K562 (cell line): ENCODE measurements around the gene TMEFF2. TPM values are rescaled to one million over a fixed set of nuclear protein-coding genes. Genes with fewer than 3 reads are reported as not detected.

ENCODE experiments used
- ATAC-seq: fragments of 200-7000 bp; cut with Tn5 transposase; 3 replicates; pipeline ENCODE4 v1.9.1; 2020; ENCODE audit warnings: moderate library complexity
- BruUV-seq: library from RNA; stranded (reverse); fragments of 400-500 nt; replicated peaks from 2 replicates; lab custom pipeline; 2021; lab: Mats Ljungman, UMichigan
- CTCF ChIA-PET: fragments of 300-600 bp; formaldehyde crosslinking; extraction: SDS; loops from one replicate; lab custom pipeline; 2021; ENCODE audit warnings: low intra/inter-chr PET ratio; lab: Yijun Ruan, JAX
- POLR2A ChIA-PET: fragments of 300-600, 350-650 bp; sonication (Branson Sonifier 250); formaldehyde crosslinking; extraction: SDS; loops from one replicate; lab custom pipeline; 2021; ENCODE audit warnings: antibody characterized with exemption, inconsistent platforms; lab: Yijun Ruan, JAX
- DNase-seq, 4 experiments: peaks; one replicate each; pipeline versions ENCODE4 v3.0.0 to v3.0.0-alpha.2; 2011 to 2018; ENCODE audit warnings: low spot score in 3 of 4, mixed read lengths in 3 of 4; ENCODE audit errors: extremely low read depth in 1 of 4
- FAIRE-seq: peaks from 2 replicates; lab custom pipeline; 2011; peaks lifted over from hg19 to GRCh38; lab: Jason Lieb, UNC
- H2AFZ ChIP-seq: 2 replicates; pipeline ENCODE4 v1.6.0; 2011; ENCODE audit warnings: low read depth, low read length, control low read depth, inconsistent platforms
- H3K27ac ChIP-seq: fragments of 200-600 bp; 3 replicates; pipeline ENCODE4 v1.8.0; 2011; ENCODE audit warnings: low read depth, mild to moderate bottlenecking, control low read depth, inconsistent platforms, low read length, moderate library complexity, mixed read lengths; ENCODE audit errors: extremely low read depth
- H3K27me3 ChIP-seq, 2 experiments: fragments of 300-600 bp in 1 of 2; 2 replicates in 1 of 2; 3 replicates in 1 of 2; pipeline versions ENCODE4 v1.6.0 to v1.8.0; 2011; ENCODE audit warnings: inconsistent platforms in 2 of 2, low read length in 2 of 2, mild to moderate bottlenecking in 1 of 2, mixed read lengths in 1 of 2, moderate library complexity in 1 of 2; ENCODE audit not compliant: control insufficient read depth in 2 of 2, insufficient read depth in 2 of 2
- H3K36me3 ChIP-seq: fragments of 300-600 bp; 3 replicates; pipeline ENCODE4 v1.8.0; 2011; ENCODE audit warnings: mild to moderate bottlenecking, low read length, inconsistent platforms; ENCODE audit not compliant: control insufficient read depth, insufficient read depth
- H3K4me1 ChIP-seq, 2 experiments: fragments of 200-600 bp in 1 of 2; replicated peaks in 1 of 2; 2 replicates in 1 of 2; 3 replicates in 1 of 2; pipeline versions ENCODE4 v1.5.1 to v1.8.0; 2011; ENCODE audit warnings: inconsistent platforms in 2 of 2, low read length in 2 of 2, mild to moderate bottlenecking in 1 of 2, mixed read lengths in 1 of 2, moderate library complexity in 1 of 2; ENCODE audit not compliant: control insufficient read depth in 2 of 2, insufficient read depth in 2 of 2
- H3K4me2 ChIP-seq: 2 replicates; pipeline ENCODE4 v1.6.1; 2011; ENCODE audit warnings: low read length, control low read depth, inconsistent platforms, mixed read lengths; ENCODE audit not compliant: insufficient read depth
- H3K4me3 ChIP-seq: fragments of 200-600 bp; sonication (generic), shearing (Covaris generic); 2 replicates; pipeline ENCODE4 v1.5.1; 2016; ENCODE audit warnings: control low read depth, inconsistent platforms
- H3K79me2 ChIP-seq: fragments of 200-600 bp; 3 replicates; pipeline ENCODE4 v1.8.0; 2011; ENCODE audit warnings: low read length, inconsistent platforms; ENCODE audit not compliant: control insufficient read depth, insufficient read depth
- H3K9ac ChIP-seq, 2 experiments: 2 replicates each; pipeline versions ENCODE4 v1.6.0 to v1.6.1; 2011; ENCODE audit warnings: low read depth in 2 of 2, low read length in 2 of 2, control low read depth in 1 of 2, inconsistent platforms in 1 of 2, mild to moderate bottlenecking in 1 of 2, mixed read lengths in 1 of 2; ENCODE audit not compliant: insufficient read depth in 1 of 2
- H3K9me1 ChIP-seq: one replicate; pipeline ENCODE4 v1.6.0; 2011; ENCODE audit warnings: inconsistent platforms, mild to moderate bottlenecking, low read length, moderate library complexity; ENCODE audit not compliant: control insufficient read depth, insufficient read depth
- H3K9me3 ChIP-seq: replicated peaks from 2 replicates; pipeline ENCODE4 v1.5.1; 2011; ENCODE audit warnings: low read depth, low read length, inconsistent platforms; ENCODE audit not compliant: control insufficient read depth, insufficient read depth
- H4K20me1 ChIP-seq: replicated peaks from 2 replicates; pipeline ENCODE4 v1.6.1; 2011; ENCODE audit warnings: low read length, inconsistent platforms, mixed read lengths; ENCODE audit not compliant: control insufficient read depth, insufficient read depth
- CEBPB ChIP-seq: fragments of 450-650 bp; IDR thresholded peaks from 2 replicates; pipeline ENCODE4 v1.6.1; 2016; ENCODE audit warnings: missing genetic modification characterization, missing compliant biosample characterization
- E2F8 ChIP-seq: fragments of 450-650 bp; IDR thresholded peaks from 2 replicates; pipeline ENCODE4 v1.7.1; 2018; ENCODE audit warnings: mild to moderate bottlenecking, low read depth; ENCODE audit not compliant: partially characterized antibody
- PBX2 ChIP-seq, 2 experiments: IDR thresholded peaks in 1 of 2; conservative IDR thresholded peaks in 1 of 2; 2 replicates each; pipeline ENCODE4 v1.6.1; 2016; ENCODE audit warnings: low read depth in 2 of 2, mild to moderate bottlenecking in 1 of 2, missing compliant biosample characterization in 1 of 2, missing genetic modification characterization in 1 of 2, moderate library complexity in 1 of 2
- POLR3G ChIP-seq: IDR thresholded peaks from 2 replicates; pipeline ENCODE4 v1.6.1; 2011; ENCODE audit not compliant: insufficient read length, insufficient replicate concordance; ENCODE audit errors: extremely low read depth
- SPI1 ChIP-seq: IDR thresholded peaks from 2 replicates; pipeline ENCODE4 v1.6.1; 2011; ENCODE audit warnings: low read depth, low read length, control low read depth, borderline replicate concordance
- ZNF239 ChIP-seq: fragments of 250-450 bp; sonication (Bioruptor Pico); IDR thresholded peaks from 2 replicates; pipeline ENCODE4 v1.4.0; 2020; ENCODE audit warnings: mild to moderate bottlenecking
- ZNF384 ChIP-seq: IDR thresholded peaks from 2 replicates; pipeline ENCODE4 v1.6.1; 2012; ENCODE audit warnings: low read depth, low read length, improper control_type of control experiment
- WGBS: fragments of 100-300 bp; shearing (Covaris generic); methylation state at CpG from one replicate; pipeline ENCODE4 v1.1.6; 2016; ENCODE audit warnings: low coverage, mixed read lengths; ENCODE audit not compliant: insufficient coverage; ENCODE audit errors: missing lambda C conversion rate; 5-methylcytosine and 5-hydroxymethylcytosine counted together
- in situ Hi-C: fragments of 300-500 bp; cut with MboI; formaldehyde crosslinking; loops from 4 replicates; pipeline ENCODE4 v1.15.0; 2018; ENCODE audit warnings: inconsistent platforms, mixed read lengths
- intact Hi-C: fragments of 100-400 bp; cut with micrococcal nuclease; formaldehyde crosslinking; loops from 2 replicates; pipeline ENCODE4 v1.14.2; 2022
- polyA plus RNA-seq, 8 experiments: library from polyadenylated mRNA; depleted of rRNA in 4 of 8; stranded (reverse) in 5 of 8; unstranded in 3 of 8; fragments of >200 nt; fragmentation: Nextera tagmentation in 2 of 8; fragmentation: Illumina TruSeq in 1 of 8; extraction: Ambion mirVana in 2 of 8; extraction: Trizol in 1 of 8; gene quantifications; 2 replicates each; pipeline versions ENCODE4 v1.2.1 to v1.2.3, GENCODE V29; 2011 to 2014; ENCODE audit warnings: inconsistent platforms in 1 of 8, missing spikeins in 1 of 8
- total RNA-seq, 7 experiments: library from RNA; depleted of rRNA in 6 of 7; stranded (reverse); fragments of >200 nt in 6 of 7; fragmentation: Illumina TruSeq in 2 of 7; extraction: Trizol in 2 of 7; gene quantifications; 2 replicates each; pipeline versions ENCODE4 v1.2.1 to v1.2.3, GENCODE V29; 2011 to 2021; ENCODE audit warnings: low replicate concordance in 1 of 7

Gene TMEFF2
- total and polyA plus RNA-seq, 9 of the 15 experiments (the other 6 are each of a cell fraction or from before 2014, with no cell fraction given): 1.4 TPM; not detected in 8

- in situ Hi-C loops (no loop called here), intact Hi-C loops (no loop called here)
- H3K27me3 ChIP-seq: no peaks in the 10 kb centered on the region
- ChIA-PET POLR2A (no interaction called here), CTCF (no interaction called here)
- no TSS peak for BruUV-seq
- no peaks in the 10 kb centered on the region for H3K9me1 ChIP-seq
- DNase-seq: no peak
- no peaks in the 10 kb centered on the region; a peak in 1 of 5 replicates for H3K4me1 ChIP-seq
- no peak for FAIRE-seq
- WGBS: 31% methylated on average over 2 of the region's 2 CpGs
- H3K4me3 ChIP-seq: no peak overlapping the region
- no peak for ATAC-seq
- no peaks in the 10 kb centered on the region for H3K9me3 ChIP-seq
- no peaks in the 10 kb centered on the region for H4K20me1 ChIP-seq
- no peak overlapping the region for H2AFZ ChIP-seq
- no peaks in the 10 kb centered on the region for H3K36me3 ChIP-seq
- H3K4me2 ChIP-seq: no peak overlapping the region
- TF ChIP-seq SPI1 (peak; percentile 63; the same call in 1 of the 2 replicates), PBX2 (CRISPR knock-in tag; IDR thresholded peaks at IDR 0.05; ENCODE audit: low read depth) (no peak), PBX2 (tag; conservative IDR thresholded peaks at IDR 0.05; ENCODE audit: low read depth) (no peak)
- no peak overlapping the region for H3K27ac ChIP-seq
- H3K79me2 ChIP-seq: no peaks in the 10 kb centered on the region
- no peak overlapping the region for H3K9ac ChIP-seq
These were observed 223.9 kb downstream of the TMEFF2 start for GRCh38 chr2:191970867-191971266.

DNA sequence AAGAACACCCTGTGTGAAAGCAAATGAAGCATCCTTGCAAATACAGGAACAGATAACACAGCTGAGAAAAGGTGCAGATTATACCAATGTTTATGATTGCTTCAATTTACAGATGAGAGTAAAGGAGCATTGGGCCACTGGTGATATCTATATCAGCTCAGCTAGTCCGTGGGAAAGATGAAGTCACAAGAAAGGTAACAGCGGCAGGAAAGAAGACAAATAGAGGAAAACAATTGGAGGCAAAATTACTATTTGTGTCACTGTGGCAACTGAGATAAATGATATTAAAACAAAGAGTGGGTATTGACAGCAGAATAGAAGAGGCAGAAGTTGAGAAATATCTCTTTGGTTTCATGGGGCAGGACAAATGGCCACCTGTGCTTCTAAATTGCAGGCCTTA, 226.6 kb downstream of the TMEFF2 start:
- Histone ChIP-seq H4K20me1 (no peaks in the 10 kb centered on the region), H3K9me1 (no peaks in the 10 kb centered on the region), H3K27me3 (no peaks in the 10 kb centered on the region), H3K4me2 (no peak overlapping the region), H3K9ac (no peak overlapping the region), H3K4me3 (no peak overlapping the region), H3K4me1 (no peaks in the 10 kb centered on the region; a peak in 1 of 5 replicates), H3K9me3 (no peaks in the 10 kb centered on the region), H3K79me2 (no peaks in the 10 kb centered on the region), H2AFZ (no peak overlapping the region), H3K27ac (no peak overlapping the region), H3K36me3 (no peaks in the 10 kb centered on the region)
- ATAC-seq: no peak
- DNase-seq: no peak
- intact Hi-C loops (no loop called here), in situ Hi-C loops (no loop called here)
- no TSS peak for BruUV-seq
- FAIRE-seq: no peak
- TF ChIP-seq POLR3G (no peak), ZNF384 (no peak), CEBPB (tag) (no peak), E2F8 (no peak), ZNF239 (CRISPR knock-in tag) (no peak)
- 39% methylated on average over 2 of the region's 2 CpGs for WGBS
- ChIA-PET CTCF (no interaction called here), POLR2A (no interaction called here)
